Erythroblast (primary cell): Measurements from ENCODE around the gene NOTUM.

ENCODE experiments used
- GATA1 ChIP-seq: IDR thresholded peaks from 2 replicates; pipeline ENCODE4 v1.6.1; 2011; ENCODE audit warnings: low read depth, mild to moderate bottlenecking, control low read depth, low read length, moderate library complexity
- POLR2A ChIP-seq: IDR thresholded peaks from 2 replicates; pipeline ENCODE4 v1.6.1; 2011; ENCODE audit warnings: mild to moderate bottlenecking, low read length

GRCh38 chr17:82008941-82009405 lies 48.0 kb upstream of the NOTUM start:
- TF ChIP-seq POLR2A (no peak), GATA1 (no peak)
